Activated effector memory CD4-positive, alpha-beta T cell treated with Interleukin-2 at 50 U/mL for 16 hours (primary cell): Measurements from ENCODE around the gene IZUMO1.

Experiments used
- DNase-seq: peaks from one replicate; pipeline ENCODE4 v3.0.0-alpha.2; 2020

The IZUMO1 gene

DNA sequence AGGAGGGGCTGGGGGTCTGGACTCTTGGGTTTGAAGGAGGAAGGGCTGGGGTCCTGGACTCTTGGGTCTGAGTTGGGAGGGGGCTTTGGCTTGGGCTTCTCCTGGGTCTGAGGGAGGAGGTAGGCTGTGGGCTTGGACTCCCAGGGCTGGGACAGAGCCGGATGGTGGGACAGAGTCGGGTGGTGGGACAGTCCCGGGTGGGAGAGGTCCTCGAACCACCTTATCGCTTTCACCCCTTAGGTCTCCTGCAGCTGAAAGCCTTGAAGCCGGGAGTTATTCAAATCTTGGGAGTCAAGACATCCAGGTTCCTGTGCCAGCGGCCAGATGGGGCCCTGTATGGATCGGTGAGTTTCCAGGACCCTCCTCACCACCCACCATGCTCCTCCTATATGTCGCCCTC is 10.0 kb upstream of the IZUMO1 start:
- no peak for DNase-seq

DNA sequence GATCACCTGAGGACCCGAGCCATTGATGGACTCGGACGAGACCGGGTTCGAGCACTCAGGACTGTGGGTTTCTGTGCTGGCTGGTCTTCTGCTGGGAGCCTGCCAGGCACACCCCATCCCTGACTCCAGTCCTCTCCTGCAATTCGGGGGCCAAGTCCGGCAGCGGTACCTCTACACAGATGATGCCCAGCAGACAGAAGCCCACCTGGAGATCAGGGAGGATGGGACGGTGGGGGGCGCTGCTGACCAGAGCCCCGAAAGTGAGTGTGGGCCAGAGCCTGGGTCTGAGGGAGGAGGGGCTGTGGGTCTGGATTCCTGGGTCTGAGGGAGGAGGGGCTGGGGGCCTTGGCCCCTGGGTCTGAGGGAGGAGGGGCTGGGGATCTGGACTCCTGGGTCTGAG is 9.5 kb upstream of the IZUMO1 start:
- no peak for DNase-seq

DNA sequence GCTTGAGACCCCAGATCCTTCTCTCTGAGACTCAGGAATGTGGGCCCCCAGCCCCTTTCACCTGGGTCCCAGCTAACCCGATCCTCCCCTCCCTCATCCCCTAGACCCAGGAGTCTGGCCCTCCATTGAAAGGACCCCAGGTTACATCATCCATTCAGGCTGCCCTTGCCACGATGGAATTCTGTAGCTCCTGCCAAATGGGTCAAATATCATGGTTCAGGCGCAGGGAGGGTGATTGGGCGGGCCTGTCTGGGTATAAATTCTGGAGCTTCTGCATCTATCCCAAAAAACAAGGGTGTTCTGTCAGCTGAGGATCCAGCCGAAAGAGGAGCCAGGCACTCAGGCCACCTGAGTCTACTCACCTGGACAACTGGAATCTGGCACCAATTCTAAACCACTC is 9.1 kb upstream of the IZUMO1 start:
- DNase-seq = no peak

DNA sequence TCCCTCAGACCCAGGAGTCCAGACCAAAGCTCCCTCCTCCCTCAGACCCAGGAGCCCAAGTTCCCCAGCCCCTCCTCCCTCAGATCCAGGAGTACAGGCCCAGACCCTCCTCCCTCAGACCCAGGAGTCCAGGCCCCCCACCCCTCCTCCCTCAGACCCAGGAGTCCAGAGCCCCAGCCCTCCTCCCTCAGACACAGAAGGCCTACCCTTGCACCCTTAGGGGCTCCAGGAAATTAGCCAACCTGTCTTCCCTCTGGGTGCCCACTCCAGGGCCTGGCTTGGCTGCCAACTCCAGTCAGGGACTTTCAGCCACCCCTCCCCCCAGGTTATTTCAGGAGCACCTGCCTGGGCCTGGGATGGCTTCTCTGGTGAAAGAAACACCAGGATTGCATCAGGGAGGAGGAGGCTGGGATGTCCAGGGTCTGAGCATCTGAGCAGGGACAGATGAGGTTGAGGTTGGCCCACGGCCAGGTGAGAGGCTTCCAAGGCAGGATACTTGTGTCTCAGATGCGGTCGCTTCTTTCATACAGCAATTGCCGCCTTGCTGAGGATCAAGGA is 8.5 kb upstream of the IZUMO1 start, which contains the start of gene FGF21:
Gene FGF21, plus strand, starts transcription at position 441 of the 558 bp plus-strand sequence. CDS start 713 bp downstream, outside the sequence.
- no peak for DNase-seq

DNA sequence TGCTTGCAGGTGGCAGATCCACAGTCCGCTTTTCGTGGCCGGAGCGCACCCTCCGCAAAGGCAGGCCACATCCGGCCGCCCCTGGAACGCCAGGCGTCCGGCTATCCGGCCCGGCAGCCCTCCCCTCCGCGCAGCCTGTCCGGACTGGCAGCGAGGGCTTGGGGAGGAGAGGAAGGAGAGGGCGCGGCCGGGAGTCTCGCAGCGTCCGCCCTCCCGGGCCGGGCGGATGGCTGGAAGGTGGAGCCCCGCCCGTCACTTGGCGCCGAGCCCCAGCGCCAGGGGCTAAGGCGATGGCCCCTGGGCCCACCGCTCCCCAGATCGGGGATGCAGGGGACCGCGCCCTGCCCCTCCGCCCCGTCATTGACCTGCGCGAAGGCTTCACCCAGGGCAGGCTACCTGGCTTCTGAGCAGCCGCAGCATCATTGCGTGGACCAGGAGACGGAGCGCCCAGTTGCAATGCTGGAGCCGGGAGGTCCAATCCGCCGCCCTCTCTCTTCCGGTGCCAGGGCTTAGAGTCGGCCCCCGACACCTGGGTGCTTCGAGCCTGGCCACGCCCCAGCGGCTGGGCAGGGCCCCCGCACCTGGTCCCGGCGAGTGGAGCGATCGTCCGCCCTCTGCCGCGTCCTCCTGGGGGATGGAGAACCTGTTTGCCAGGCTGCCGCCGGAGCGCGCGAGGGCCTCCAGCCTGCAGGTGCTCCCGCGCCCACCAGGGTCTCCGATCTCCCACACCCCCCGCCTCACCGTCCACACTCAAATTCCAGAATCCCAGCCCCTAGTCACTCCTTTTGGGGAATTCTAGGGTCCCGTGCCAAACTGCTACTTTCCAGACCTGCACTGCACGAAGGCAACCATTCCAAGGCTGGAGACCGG is 6.0 kb upstream of the IZUMO1 start, which contains the start of gene FUT1:
Gene FUT1, minus strand, starts transcription at position 146 of the 870 bp plus-strand sequence. CDS start 1,360 bp downstream, outside the sequence.
- peak; percentile 18 for DNase-seq

DNA sequence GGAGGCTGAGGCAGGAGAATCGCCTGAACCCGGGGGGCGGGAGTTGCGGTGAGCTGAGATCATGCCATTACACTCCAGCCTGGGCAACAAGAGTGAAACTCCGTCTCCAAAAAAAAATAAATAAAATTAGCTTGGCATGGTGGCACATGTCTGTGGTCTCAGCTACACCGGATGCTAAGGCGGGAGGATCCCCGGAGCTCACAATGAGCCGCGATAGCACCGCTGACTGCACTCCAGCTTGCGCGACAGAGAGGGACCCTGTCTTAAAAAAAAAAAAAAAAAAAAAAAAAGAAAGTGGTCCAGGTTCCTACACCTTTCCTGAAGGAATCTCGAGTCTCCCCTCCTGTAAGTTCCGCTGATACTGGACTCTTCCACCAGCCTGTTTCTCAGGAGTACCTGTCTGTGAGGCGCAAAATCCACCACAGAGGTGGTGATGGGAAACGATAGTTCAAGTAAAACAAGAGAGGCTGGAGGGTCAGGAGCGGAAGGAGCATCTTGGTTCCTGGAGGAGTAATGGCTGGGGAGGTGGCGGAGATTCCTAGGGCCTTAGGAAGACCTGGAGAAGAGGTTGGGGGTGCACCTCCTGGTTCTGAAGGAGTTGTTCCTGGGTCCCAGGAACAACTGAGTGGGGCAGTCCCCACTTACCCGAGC is 5.3 kb upstream of the IZUMO1 start:
- no peak for DNase-seq

DNA sequence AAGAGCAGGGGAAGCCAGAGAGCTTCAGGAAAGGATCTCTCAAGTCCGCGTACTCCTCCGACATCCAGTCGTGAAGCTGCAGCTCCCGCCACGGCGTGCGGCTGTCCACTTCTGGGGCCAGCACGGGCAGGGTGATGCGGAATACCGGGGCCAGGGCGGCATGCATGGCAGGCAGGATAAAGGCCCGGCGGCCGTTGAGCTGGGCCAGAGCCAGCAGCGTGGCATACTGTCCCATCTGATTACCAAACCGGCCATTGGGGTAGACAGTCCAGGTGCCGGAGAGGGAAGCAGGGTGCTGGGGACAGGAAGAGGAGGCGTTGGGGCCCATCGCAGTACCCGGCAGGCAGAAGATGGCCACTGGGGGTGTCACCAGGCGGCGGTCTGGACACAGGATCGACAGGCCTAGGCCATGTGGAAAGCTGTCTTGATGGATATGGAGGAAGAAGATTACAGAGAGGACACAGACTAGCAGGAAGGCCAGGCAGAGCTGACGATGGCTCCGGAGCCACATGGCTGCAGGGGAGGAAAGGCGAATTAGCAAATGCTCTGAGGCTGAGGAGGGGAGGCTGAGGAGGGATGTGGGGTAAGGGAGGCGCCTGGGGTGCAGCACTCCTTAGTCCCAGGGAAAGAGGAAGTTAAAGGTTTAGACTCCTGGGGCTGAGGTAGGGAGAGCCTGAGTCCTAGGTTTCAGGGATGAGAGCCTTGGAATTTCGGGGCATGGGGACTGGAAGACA is 4.2 kb upstream of the IZUMO1 start:
- no peak for DNase-seq

DNA sequence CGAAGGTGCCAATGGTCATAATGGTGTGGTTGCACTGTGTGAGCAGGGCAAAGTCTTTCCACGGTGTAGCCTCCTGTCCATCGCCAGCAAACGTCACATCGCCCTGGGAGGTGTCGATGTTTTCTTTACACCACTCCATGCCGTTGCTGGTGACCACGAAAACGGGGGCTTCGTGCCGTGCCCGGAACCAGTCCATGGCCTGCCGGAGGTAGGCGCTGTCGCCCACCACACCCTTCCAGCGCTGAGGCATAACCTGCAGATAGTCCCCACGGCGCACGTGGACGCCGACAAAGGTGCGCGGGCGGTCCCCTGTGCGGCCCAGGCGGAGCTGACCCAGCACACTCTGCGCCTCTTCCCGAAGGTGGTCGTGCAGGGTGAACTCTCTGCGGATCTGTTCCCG is 3.6 kb upstream of the IZUMO1 start:
- no peak for DNase-seq

DNA sequence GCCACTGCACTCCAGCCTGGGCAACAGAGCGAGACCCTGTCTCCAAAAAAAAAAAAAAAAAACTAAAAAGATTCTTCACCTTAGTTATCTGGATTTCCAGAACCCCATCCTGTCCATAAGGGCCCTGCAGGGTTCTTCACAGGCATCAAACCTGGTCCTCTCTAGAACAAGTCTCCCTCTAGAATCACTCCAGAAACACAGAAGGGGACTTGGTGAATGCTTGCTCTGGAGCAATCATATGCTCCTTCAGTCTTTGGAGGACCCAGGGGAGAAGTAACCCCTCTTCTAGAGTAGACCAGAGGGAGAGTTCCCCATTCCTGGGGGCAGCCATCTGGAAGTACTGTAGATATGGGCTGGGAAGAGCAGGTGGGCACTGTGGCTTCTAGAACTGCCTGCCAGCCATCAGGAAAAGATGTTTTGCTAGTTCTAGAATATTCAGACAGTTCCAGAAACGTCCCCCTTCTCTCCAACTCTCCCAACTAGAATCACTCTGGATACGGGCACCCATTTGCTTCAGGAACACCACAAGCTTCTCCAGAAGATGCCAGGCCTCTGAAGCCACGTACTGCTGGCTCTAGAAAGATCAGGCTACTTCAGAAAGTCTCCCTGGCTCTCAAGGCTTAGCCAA is 3.0 kb upstream of the IZUMO1 start:
- no peak for DNase-seq

DNA sequence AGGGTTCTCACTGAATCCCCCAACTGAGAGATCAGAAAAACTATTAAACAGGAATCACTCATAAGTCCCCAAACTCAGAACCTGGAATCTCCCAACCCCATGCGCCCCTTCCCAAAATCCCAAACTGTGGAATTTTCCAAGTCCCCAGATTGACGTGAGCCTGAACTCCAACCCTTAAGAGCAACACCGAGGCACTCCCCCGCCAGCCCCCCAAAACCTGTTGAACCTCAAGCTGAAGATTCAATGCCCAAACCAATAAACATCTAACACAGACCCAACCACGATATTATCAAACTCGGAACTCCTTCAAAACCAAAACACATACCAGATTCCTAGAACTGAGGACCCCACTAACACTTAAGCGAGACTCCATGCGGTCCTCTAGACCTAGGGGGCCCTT is 599 bp downstream of the IZUMO1 start:
- no peak for DNase-seq

DNA sequence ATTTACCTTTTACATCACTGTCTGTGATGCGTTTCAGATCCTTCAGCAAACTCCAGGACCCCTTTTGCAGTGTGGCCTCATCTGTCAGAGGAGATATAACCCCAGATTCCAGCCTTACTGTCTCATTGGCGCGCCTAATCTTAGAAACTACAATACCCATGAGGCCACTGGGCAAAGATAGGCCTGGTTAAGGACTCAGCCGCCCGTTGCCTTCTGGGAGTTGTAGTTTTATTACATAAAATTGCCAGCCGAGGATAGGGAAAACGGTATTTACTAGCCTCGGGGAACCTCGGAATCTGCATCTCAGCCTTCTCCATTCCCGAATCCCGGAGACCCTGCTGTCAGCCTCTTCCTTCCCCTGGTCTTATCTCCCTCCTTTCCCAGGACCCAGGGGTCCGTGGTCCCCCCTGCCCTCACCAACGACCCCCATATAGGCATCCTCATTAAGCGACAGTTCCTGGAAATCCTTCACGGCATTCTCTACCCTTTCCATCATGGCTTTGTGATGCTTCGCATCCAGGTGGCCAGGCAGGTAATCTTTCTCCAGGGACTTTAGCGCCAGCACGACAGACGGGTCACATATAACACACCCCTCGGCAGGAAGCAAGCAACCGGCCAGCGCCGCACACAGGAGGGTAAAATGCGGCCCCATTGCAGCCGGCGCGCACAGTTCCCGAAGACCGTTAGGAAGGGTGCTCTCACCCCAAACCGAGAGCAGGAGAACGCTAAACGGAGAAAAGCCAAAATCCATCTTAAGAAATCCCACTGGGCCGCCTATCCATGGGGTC is 1.3 kb downstream of the IZUMO1 start:
- DNase-seq = no peak

DNA sequence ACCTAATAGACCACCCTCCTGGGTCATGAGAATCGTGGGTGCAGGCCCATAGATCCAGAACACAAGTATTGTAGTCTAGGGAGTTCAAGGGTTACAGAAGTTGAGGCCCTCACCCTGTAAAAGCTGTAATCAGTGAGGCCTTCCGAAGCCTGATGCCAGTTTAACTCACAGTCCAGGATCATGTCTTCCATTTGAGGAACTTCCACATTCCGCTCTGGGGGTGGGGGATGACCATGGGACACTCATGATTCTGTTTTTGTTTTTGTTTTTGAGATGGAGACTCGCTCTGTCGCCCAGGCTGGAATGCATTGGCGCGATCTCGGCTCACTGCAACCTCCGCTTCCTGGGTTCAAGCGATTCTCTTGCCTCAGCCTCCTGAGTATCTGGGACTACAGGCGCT is 4.6 kb downstream of the IZUMO1 start:
- DNase-seq = no peak

DNA sequence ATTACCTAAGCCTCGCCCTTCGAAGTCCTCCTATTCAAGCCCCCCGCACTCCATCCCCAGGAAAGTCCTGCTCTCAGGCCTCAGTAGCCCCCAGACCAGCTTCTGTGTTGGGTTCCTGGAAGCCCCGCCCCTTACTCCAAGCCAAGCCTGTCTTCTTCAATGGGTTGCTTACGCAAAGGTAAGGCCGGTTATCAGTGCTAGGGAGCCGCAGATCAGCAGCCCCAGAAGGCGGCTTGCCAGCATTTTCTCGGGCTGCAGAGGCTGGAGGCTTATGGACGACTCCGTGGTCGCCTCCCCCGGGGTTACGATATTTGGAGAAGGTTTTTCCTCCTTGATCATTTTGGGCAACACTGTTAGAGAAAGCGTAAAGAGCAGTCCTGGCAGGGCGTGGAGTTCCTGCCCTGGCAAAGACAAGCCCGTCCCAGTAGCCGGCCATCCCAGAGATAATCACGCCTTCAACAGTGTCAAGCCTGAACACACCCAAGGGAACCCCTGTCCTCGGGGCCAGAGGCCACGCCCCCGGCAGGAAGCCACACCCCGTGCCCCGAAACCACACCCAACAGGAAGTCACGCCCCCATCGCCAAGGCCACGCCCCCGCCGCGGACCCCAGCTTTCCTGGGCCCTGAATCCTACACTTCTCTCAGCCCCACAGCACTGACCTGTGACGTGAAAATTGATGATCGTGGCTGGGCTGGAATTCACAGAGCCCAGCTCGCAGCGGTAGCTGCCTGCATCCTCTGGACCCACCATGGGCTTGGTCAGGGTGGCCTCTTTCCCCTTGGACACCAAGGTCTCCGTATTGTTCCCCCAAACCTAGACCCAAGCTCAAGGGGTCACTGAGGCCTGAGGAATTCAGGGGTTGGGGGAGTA is 5.3 kb downstream of the IZUMO1 start:
- no peak for DNase-seq

DNA sequence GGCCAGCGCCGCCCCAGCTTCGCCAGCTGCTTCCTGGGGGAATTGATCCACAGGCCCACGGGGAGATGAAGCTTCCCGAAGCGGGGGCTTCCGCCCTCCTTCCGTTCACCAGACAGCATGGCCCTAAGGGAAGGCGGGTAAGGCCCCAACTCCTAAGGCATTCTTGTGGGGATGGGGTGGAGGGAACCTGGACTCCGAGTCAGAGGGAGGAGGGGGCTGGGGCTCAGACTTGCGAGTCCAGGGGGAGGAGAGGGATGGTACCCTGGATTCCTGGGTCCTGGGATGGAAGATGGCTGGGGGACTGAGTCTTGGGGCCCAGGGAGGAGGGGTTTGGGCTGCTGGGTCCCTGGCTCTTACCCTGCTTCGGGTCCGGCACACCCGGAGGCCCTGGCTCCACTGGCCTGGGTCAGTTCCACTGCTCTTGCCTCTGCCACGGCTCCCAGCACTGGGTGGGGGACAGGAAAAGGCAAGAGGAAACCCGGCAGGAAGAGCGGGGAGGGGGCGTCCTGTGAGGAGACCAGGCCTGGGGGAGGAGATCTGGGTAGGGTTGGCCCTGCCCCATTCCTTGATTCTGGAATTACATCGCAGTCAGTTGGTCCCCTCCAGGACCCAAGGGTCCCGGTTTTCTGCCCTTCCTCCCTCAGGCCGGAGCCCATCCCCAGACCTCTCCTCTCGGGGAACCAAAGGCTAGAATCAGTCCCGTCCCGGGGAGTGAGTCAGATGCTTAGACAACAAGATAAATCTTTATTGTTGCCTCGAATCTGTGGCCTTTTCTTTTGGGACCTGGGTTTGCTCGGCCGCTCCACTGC is 6.3 kb downstream of the IZUMO1 start, which contains the start of gene RASIP1:
Gene RASIP1, minus strand, starts transcription at position 447 of the 809 bp plus-strand sequence. Its CDS starts 328 bp downstream, at position 119.
- no peak for DNase-seq

DNA sequence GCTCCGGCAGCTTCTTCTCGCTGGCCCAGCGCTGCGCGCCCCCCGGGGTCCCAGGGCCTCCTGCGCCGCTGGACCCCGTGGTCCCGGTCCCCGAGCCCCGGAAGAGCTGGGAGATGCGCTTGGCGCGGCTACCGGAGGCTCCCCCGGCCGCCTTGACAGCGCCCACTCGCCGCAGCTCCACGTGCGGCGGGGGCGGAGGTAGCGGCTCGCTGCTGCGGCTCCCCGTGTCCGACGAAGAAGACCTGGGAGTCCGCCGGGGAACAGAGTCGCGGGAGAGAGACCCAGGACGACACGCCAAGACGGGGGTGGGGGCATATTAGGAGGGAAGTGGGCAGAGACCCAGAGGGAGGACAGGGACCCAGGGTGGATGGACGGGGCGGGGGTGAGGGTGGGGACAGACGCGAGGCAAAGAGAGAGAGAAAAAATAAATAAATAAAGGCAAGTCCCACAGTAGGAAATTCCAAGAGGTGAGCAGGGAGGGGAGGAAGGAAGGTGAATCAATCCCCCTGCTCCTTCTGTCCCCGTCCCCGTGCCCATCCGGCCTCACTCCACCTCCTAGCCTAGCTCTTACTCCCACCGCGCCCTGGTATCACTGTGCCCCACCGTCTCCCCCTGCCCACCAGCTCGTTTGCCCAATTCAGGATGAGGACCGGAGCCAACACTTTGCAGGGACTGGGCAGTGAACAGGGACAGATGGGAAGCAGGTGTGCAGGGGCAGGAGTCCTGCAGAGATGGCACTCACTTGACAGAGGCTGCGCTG is 7.1 kb downstream of the IZUMO1 start:
- DNase-seq = no peak

DNA sequence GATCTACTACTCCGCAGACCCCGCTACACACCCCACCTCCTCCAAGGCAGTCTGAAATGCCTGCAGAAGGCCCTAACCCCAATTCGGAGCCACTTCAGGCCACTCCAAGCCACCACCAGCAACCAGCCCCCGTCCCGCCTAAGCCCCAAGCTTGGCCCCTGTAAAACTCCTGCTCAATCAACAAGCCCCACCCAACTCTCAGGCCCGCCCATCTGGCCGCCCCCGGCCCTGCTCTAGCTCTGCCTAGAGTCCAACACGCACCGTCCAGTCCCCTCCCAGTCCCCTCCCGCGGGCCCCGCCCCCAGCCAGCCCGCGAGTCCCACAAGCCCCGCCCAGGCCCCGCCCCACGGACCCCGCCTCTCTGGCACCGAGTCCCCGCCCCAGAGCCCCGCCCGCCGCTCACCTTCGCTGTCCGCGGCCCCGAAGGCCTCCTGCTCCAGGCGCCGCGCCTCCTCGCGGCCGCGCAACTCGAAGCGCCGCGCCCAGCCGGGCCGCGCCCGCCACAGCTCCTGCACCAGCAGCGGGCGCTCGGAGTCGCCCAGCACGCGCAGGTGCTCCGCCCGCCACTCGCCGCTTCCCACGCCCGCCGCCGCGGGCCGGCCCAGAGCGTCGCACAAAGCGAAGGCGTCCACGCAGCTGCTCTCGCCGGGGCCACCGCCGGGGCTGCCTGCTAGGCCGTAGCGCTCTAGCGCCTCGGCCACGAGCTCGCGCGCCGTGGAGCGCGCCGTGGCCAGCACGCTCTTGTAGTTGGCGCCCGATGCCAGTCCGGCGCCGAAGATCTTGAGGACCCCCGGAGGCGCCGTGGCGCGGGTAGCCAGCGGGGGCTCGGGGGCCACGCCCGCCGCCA is 7.9 kb downstream of the IZUMO1 start:
- DNase-seq = peak; percentile 86

DNA sequence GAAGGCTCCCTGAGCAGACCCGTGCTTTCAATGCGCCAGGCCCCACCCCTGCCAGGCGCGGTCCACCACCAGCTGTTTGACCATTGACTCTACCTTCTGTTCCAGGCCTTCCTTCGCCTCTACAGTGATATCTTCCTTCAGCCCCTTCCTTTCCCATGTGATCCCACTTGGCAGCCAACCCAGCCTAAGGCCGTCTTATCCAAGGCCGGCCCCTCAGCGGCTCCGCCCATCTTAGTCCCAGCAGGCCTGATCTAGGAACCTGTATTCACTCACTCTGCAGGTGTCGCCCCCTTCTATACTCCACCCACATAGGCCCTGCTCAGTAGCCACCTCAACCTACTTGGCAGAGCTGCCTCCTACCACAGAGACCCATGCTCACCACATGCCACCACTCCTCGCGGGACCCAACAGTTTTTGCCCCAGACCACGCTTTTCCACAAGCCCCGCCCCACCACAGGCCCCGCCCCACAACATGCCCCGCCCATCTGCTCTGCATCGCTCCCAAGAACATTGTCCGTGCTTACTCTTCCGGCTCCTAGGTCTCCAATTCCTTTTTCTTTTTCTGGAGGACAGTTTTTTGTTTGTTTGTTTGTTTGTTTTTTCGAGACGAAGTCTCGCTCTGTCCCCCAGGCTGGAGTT is 9.2 kb downstream of the IZUMO1 start:
- no peak for DNase-seq
